ENCODE data around the gene THAP7.
"Not testable (repeated sequence)": the region's sequence is repeated elsewhere in the genome, so short reads cannot be mapped to it uniquely, and the experiment has no call there.

The THAP7 gene

DNA sequence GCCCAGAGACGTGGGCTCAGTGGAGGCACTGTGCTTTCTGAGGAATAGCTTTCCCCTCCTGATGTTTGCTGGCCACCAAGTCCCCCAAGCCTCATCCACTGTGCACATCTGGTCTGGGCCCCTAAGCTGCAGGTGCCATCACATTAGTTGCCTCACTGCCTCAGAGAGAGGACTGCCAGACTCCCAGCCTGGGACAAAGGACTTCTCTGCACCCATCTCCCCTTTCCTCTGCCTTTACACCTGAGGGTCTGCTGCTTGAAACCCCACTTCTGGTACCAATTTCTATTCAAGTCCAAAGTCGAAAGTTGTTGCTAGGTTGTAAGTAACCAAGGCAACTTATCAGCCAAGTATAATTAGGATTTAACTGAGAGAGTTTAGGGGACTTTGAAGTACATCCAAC is 23.5 kb downstream of the THAP7 start:
- no peak for DNase-seq (ENCODE audit: low read depth)

DNA sequence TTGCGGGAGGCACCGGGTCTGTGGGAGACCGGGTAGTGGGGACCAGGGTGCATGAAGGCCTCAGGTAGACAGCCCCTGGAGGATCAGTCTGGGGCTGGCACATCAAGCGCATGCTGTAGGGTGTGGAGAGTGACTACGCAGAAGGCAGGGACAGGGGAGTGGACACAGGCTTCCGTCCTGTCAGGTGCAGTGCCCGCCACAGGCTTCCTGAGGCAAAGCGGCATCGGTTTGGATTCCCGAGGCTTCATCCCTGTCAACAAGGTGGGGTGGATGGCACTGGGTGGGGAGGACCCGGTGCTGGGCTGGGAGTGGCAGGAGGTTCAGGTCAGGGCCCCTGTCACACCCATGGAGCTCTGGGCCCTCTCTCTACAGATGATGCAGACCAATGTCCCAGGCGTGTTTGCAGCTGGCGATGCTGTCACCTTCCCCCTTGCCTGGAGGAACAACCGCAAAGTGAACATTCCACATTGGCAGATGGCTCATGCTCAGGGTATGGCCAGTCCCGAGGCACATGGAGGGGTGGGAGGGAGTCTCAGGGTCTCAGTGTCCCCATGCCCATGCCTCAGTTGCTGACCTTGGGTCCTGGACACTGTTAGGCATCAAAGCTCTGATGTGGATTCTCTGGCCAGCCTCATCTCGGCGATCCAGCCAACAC is 24.3 kb downstream of the THAP7 start:
- no peak for DNase-seq (ENCODE audit: low read depth)

DNA sequence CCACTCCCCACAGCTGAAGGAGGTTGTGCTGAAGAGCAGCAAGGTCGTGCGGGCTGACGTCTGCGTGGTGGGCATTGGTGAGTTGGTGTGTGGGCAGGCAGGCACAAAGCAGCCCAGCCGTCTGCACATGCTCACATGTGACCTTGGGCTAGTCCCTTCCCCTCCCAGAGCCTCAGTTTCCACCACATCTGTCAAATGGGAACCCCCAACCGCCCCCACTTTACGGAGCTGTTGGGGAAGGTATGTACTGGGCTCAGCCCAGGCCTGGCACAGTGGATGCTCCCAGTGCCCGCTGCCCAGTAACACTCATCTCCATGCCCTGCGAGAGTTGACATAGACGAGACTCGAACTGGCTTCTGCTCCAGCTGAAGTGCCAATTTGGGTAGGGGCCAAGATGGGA is 24.9 kb downstream of the THAP7 start:
- DNase-seq (ENCODE audit: low read depth): no peak

- no peak for DNase-seq (ENCODE audit: low read depth)
Observed at GRCh38 chr22:20976291-20976877, 25.5 kb downstream of the THAP7 start.

DNA sequence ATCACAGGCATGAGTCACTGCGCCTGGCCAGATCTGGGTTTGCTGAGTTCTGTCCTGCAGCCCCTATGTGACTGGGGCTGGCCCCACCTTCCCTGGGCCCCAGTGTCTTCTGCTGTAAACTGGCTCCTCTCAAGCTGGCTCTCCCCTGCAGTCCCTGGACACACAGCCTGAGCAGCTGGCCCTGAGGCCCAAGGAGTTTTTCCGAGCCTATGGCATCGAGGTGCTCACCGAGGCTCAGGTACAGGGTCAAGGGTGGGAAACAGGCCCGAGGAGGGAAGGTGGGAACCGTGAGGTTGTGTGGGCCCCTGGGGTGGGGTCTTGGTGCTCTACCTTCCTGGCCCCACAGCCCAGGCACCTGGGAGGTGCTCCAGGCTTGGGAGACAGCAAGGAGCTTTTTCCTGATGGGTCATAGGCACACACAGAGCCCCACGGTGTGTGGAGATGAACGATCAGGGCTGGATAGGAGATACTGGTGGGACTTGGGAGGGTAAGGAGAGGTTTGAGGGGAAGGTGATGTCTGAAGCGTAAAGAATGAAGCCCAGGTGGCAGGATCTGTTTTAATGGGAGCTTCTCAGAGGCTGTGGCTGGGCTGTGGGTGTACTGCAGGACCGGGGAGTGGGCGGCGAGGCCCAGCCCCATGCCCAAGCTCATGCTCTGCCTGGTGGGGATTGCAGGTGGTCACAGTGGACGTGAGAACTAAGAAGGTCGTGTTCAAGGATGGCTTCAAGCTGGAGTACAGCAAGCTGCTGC is 26.2 kb downstream of the THAP7 start:
- no peak for DNase-seq (ENCODE audit: low read depth)

DNA sequence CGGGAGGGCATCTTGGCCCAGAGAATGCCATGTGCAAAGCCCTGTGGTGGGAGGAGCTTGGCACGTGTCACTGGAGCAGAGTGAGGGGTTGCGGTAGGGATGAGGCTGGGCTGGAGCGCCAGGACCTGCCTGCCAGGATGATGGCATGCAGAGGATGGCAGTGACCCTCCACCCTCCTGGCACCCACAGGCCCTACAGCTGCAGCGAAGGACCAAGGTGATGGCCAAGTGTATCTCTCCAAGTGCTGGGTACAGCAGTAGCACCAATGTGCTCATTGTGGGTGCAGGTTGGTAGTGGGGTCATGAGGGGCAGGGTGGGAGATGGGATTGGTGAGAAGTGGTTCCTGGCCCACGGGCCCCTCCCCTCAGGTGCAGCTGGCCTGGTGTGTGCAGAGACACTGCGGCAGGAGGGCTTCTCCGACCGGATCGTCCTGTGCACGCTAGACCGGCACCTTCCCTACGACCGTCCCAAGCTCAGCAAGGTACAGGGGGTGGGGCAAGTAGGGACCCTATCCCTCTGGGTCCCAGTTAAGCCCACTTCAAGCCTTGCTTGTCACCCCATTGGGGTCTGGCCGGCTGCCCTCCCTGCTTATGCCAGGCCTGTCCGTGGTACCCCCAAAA is 27.5 kb downstream of the THAP7 start:
- DNase-seq (ENCODE audit: low read depth): no peak

GRCh38 chr22:20973634-20974286 is 28.2 kb downstream of the THAP7 start:
- no peak for DNase-seq (ENCODE audit: low read depth)

- no peak for DNase-seq (ENCODE audit: low read depth)
Observed at GRCh38 chr22:20972933-20973577, 28.9 kb downstream of the THAP7 start.

- DNase-seq (ENCODE audit: low read depth): not testable (repeated sequence)
Observed at GRCh38 chr22:20972014-20972694, 29.8 kb downstream of the THAP7 start.

GRCh38 chr22:20970939-20971657 is 30.8 kb downstream of the THAP7 start:
- no peak for DNase-seq (ENCODE audit: low read depth)

DNA sequence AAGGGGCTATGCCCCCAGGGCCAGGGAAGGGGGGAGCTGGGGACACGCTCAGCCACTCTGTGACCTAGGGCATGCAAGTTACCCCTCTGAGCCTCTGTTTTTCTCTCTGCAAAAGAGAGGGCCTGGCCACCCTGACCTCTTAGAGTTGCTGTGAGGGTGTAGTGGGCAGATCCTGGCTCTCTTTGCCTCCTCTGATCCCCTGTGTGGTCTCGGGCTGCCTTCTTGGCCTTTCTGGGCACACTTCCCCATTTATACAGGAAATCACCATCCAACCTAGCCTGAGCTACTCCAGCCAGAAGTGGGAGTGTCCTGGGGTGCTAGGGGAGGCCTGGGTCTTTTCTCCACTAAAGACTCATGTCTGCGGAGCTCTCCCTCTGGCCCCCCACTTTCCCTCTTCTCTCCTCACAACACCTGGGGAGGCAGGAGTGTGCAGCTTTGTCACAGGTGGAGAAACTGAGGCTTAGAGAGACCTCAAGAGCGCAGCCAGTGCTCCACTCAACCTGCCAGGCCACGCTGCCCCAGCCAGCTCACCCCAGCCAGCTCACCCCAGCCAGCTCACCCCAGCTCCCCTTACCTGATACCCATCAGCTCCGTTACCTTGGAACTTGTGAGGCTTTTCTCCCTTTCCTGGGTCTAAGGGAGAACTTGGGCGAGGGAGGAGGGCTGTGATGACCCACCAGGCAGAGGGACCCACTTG is 33.5 kb downstream of the THAP7 start:
- DNase-seq (ENCODE audit: low read depth): no peak

DNA sequence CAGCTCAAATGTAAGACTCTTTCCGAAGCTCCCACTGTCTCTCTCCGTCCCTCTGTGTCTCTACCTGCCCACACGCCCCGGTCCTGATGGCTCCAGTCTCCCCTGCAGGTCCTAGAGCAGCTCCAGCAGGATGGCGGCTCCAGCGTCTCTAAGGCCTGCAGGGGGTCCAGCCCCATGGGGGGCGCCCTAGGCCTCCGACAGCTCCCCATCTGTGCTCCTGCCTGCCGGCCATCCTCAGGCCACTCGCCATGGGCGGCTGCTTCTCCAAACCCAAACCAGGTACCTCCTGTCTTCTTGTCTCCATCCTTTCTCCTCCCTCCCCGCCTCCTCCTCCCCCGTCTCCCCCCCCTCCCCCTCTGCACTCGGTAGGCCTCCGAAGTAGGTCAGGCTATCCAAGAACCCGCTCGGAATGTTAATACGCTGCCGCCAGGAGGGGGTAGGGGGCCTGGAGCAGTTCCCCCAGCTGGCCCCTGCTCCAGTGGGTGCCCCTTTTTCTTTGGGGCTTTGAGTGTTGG is 34.2 kb downstream of the THAP7 start:
- DNase-seq (ENCODE audit: low read depth): no peak

- DNase-seq (ENCODE audit: low read depth): no peak
Observed at GRCh38 chr22:20966883-20967696, 34.8 kb downstream of the THAP7 start, which contains the start of gene AIFM3. Gene AIFM3, plus strand, starts transcription at chr22:20967255. Its CDS starts 690 bp downstream, at chr22:20967945.

DNA sequence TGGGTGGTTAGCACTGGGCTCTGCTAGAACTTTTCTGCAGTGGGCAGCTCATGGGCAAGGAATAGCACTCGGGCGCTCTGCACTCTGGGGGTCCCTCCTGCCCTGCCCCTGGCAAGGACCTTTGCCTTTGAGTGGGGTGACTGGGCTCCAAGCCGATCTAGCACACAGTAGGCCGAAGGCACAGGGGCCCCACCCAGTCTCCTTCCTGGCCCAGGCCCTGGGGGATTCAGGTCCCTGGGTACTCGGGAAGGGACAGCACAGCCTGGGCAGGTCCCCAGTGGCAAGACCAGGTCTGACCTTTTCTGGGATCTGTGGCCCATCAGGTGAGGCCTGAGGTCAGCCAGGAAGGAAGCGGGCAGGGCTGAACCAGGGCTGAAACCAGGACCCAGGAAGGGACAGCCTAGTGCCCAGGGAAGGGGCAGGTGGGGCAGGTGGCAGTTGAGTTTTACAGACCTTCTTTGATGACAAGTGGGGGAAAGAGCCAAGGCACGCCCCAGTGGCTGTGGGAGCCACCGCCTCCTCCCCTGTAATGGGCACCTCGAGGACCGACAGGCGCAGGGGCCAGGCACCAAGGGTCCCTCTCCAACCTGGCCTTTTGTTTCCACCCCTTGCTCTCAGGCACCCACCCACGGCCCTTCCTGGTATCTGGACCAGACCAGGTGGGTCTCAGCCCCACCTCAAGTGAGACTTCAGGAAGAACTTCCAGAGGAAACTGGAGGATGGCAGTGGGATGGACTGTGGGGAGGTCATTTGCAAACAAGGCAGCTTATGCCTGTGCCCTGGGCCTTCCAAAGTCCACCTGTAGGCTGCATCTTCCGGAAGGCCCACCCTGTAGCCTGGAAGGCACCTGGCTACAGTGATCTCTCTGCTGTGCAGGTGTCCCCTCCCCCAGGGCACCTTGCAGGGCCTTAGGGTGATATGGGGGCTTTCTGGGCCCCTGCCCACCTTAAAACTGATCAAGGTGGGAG is 35.7 kb downstream of the THAP7 start:
- no peak for DNase-seq (ENCODE audit: low read depth)

DNA sequence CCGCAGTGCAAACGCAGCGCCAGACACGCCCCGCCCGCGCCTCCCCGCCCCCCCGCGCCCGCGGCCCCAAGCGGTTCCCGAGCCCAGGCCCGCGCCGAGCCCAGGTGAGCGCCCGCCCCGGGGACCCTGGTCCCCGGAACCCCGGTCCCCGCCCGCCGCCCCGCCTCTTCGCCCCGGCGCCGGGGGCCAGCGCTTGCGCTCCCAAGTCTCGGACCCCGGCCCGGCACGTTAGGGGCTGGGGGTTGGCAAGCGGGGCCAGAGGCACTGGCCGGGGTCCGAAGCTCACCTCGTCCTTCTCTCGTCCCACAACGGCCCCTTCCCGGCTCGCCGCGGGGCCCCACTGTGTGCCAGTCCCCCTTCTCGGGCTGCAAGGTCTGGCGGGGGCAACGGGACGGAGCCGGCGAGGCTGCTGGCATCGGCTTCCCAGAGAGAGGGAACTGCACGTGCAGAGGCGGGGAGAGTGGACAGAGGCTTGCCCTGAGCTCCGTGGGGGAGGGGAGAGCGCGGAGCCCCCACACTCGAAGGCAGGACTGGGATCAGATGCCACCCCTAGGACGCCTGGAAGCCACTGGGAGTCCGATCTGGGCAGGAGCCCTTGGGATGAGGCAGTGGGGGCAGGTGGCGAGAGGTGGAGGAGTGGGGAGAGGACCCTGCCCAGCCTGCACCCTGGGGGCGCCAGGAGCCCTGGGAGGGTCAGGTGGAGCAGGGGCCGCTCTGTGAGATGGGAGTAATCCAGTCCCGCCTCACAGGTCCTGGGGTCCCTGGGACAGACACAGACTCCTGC is 36.6 kb downstream of the THAP7 start:
- DNase-seq (ENCODE audit: low read depth): no peak

DNA sequence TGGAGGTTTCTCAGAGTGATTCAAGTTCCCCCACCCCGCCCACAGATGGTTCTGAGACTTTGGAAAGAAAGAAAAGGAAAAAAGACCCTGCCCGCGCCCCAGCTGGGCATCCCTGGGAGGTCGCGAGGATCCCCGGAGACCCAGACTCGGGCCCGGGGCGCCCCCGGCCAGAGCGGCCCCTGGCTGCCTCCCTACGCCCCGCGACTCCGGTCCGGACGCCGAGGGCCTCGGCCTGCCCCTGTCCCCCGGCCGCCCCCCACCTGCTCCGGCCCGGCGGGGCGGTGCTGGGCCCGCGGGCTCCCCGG is 37.2 kb downstream of the THAP7 start:
- no peak for DNase-seq (ENCODE audit: low read depth)

All from GM04503 (cell line).